HG03097 (cell line): Measurements from ENCODE around the gene OR2S2.

Experiments
- ATAC-seq: cut with Tn5 transposase; IDR thresholded peaks from one replicate; pipeline ENCODE4 v1.9.1; 2021; ENCODE audit not compliant: unreplicated experiment, low FRiP score

Gene OR2S2

DNA sequence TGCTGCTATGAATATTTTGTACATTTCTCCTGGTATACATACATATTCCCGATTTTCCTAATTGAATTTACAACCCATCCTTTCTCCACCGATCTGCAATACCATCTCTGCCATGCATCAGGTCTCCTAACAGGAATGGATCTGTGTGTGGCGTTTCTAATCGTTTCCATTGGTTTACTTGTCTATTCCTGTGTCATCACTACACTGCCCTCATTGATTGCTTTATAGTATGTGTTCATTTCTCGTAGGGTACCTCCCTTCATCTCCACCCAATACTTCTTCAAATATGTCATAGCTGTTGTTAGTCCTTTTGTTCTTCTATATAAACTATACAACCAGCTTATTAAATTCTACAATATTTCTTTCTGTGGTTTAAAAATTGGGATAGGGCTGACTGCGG lies 7.1 kb upstream of the OR2S2 start:
- ATAC-seq = no peak

DNA sequence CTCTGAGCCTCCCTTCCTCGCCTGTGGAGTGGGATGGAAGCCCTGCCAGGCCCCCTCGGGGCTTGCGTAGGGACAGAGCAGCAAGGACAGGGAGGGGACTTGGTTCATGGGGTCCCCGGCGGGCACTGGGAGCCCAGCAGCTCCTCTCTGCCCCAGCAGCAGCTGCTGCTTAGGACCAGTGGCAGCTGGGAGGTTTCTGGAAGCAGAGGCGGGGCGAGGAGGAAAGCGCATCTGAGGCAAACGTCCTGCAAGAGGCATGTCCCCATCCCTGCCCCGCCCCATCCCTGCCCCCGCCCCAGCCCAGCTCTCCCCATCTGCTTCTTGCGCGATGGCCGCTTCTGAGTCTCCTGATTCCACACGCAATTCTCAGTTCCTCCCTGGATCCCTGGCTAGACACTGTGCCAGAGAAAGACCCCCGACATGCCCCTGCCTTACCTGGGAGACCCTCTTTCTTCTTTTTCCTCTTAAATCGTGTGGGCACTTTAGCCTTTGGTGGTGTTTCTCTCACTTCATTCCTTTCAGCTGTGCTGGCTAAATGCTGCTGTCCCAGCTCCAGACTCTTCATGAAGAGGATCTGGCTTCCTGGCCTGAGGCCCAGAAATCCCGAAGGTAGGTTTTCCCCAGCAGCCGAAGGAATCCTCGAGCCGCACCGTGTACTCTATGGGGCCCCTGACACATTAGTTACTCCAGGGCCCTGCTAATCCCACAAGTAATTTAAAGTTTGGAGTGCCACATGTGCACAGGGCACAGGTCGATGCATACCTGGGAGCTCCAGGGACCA lies 4.4 kb upstream of the OR2S2 start:
- no peak for ATAC-seq

DNA sequence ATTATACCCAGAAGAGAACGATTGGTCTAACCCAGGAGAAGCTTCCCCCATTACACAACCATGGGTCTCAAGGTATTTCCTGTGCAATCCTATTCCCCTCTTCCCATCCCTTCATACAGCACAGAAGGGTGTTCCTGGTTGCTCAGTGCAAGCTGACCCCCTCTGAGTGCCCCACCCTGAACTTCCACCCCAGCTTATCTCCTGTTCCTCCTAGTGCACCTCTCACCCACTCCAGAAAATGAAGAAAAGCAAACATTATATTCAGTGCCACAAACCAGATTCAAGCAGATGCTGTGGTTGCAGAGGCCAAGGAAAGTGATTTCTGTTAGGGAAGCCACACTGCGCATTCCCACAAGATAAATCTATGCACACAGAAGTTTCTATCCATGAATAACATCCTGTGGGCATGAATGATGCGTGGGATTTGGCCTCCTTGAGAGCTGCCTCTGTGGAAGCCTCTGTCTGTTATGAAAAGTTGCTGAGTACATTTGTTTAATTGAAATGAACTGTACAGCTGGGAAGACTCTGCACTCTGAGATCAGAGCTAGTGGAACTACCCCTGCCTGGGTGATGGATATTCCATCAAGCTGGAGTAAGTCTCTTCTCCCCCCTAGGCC lies 2.2 kb upstream of the OR2S2 start:
- ATAC-seq = no peak

DNA sequence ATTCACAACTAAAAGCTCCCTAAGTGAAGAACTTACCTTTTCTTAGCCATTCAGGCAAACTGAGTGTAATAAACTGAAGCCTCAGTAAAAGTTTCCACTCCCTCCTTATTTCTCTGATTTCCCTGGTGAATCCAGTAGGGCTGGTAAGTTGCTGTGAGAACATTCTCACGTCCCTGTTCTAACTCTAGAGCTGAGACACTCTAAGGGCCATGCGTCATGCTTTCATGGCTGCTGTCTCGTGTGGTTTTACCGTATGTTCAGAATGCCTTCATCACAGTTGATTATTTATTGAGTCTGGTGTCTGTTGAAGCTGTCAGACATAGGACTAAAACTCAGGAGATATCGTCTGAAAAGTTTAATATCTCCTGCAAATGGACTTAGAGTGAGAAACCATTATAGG lies 1.3 kb downstream of the OR2S2 start:
- ATAC-seq = no peak

DNA sequence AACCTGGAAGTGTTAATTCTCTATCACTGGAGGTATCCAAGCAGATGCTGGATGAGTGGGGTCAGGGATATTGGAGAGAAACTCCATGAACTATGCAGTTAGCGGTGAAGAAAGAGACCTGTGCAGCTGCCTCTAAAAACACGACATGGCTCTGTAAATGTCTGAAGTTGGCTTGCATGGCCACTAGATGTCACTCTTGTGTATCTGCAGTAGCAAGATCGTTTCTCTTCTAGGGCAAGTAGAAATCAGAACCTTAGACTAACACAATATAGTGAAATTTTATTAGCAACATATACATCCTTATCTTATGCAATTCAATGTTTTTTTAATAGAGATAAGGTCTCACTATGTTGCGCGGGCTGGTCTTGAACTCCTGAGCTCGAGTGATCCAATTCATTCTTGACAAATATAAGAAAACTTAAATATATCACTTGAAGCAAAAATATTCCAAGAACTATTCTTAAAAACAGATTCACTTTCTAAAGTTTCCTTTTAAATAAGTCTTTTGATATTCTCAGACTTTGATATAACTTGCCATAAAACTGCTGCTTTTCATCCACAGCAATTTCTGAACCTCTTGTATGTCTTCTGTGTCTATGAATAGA lies 2.9 kb downstream of the OR2S2 start:
- ATAC-seq = no peak

DNA sequence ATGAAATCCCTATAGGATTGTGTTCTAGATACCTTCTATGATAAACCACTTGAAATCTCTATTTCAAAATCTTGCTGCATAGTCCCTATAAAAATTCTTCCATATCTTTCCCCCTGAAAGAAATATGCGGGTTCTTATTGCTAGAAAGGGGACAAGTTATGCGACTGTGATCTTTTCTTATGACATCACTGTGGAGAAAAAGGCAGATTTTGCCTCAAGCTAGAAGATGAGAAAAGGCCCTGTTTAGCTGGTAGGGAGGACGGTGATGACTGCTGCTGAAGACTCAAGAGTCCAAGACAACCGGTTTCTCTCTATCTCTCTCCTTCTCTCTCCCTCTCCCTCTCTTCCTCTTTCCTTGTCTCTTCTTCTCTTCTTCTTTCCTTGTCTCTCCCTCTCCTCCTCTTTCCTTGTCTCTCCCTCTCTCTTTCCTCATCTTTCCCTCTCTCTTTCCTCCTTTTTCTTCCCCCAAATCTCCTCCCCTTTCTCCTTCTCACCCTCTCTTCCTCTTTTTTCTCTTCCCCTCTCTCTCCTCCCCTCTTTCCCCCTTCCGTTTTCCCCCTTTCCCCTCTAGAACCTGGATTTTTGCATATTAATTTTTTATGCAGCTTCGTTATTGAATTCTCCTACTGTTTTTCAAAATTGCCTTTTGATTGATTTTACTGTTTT lies 5.3 kb downstream of the OR2S2 start:
- no peak for ATAC-seq

DNA sequence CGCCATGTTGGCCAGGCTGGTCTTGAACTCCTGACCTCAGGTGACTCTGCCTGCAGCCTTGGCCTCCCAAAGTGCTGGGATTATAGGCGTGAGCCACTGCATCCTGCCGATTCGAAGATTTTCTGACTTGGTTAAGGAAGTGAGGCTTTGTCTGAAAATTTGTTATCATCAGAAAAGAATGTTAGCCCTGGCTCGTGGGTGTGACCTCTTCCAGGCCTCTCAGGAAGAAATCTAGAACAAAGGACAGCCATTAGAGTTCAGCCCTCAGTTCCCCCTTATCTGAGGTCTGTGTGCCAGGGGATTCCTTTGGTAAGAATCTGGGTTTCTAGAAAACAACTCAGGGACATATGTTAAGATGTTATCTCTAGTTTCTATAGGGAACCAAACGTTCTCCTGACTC lies 6.2 kb downstream of the OR2S2 start:
- no peak for ATAC-seq

DNA sequence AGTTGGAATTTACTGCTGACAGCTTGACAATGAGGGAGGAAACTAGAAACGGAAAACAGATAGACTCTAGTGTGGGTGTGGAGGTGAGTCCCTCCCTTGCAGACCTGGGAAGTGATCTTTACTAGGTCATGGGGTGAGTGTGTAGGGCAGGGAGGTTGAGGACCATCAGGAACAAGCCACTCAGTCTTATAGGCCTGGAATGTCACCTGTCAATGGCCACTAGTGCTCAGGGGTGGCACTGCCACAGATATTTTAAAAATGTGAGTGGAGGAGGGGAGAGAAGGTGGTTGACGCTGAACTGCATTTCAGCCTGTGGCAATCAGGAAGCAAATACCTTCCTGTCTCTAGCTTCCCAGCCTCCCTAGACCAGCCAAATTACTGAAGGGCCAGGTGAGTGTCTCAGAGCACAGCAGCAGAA lies 9.0 kb downstream of the OR2S2 start:
- no peak for ATAC-seq

DNA sequence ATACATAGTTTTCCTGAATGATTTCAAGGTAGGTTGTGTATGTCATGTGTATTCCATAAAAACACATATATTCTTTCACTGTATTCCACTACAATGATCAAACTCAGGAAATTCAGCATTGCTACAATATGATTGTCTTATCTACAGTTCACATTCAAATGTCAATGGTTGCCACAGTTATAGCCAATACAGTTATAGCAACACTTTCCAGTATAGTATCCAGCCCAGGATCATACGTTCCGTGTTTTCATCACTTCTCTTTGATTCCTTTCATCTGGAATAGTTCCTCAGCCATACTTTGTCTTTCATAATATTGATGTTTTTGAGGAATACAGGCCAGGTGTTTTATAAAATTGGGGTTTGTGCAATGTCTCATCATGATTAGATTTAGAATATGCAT lies 9.5 kb downstream of the OR2S2 start:
- no peak for ATAC-seq

DNA sequence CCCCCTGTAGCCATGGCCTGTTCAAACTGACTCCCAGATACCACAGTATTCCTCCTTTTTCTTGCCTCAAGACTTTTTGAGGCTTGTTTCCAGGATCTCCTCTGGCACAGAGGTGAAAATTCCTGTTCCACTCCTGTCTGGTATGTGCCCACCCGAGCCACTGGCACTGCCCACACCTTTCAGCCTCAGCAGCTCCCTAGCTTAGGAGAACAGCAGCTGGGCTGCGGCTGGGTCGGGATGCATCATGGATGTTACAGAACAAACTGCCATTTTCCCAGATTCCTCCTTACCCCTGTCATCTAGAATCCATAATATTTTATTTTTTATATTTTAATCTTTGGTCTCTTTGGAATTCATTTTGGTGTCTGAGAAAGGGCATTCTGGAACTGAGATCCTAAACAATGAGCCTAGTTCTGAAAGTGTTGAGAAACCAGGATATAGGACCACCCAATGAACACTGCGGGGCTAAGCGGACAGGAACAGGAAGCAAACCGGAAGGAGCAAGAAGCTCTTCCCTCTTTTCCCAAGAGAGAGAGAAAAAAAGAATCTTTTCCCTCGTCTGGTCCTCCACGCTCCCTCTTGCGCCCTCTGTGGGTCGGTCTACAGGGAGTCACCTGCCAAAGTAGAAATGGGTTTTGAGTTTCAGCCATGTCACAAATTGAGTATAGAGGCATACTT lies 12.5 kb downstream of the OR2S2 start:
- ATAC-seq = no peak

DNA sequence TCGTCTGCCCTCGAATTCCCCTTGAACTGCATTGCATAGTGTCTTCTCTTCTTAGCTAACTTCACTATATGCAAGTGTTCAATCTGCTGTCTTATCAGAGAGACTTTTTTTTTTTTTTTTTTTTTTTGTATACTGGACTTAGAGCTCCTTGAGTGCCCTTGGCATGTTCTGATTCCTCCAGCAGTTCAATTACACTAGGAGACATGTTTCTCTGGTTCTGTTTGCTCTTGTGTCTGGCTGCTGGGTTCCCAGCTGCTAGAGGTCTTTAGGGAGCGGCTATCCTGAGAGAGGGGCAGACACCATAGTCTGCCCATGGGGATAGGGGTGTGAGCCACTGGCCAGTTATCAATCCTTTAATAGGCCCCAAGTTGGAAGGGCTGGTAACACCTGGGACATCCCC lies 13.1 kb downstream of the OR2S2 start:
- no peak for ATAC-seq

DNA sequence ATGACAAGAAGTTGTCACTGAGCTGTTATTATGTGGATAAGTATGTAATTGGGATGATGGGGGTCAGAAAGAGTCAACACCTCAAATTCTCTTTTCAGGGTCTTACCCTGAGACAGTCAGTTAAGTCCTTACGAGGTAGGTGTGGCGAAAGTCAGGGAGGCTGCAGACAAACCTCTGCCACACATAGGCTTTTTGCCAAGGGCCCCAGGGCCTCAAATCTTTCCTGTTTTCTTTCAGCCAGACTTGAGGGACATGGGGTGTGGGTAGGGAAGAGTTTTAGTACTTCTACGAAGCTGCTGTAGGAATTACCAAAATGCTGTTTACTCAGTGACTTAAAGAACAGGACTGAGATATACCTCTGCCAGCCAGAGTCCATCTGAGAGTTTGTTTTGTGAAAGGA lies 13.8 kb downstream of the OR2S2 start:
- no peak for ATAC-seq

DNA sequence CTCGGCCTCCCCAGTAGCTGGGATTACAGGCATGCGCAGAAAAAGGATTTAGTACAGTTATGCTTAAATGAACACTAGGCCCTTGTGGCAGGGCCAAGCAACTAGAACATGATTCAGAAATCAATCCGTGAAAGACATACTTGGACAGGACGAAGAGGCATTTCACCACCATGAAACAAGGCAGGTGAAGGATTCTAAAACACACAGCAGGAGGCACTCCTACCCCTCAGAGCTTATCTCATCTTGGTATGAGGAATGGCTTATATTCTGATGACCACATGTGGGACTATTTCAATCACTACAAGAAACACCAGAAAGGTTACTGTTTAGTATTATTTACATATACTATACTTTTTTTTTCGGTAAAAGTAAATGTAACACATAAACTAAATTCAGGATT lies 15.7 kb downstream of the OR2S2 start:
- no peak for ATAC-seq

DNA sequence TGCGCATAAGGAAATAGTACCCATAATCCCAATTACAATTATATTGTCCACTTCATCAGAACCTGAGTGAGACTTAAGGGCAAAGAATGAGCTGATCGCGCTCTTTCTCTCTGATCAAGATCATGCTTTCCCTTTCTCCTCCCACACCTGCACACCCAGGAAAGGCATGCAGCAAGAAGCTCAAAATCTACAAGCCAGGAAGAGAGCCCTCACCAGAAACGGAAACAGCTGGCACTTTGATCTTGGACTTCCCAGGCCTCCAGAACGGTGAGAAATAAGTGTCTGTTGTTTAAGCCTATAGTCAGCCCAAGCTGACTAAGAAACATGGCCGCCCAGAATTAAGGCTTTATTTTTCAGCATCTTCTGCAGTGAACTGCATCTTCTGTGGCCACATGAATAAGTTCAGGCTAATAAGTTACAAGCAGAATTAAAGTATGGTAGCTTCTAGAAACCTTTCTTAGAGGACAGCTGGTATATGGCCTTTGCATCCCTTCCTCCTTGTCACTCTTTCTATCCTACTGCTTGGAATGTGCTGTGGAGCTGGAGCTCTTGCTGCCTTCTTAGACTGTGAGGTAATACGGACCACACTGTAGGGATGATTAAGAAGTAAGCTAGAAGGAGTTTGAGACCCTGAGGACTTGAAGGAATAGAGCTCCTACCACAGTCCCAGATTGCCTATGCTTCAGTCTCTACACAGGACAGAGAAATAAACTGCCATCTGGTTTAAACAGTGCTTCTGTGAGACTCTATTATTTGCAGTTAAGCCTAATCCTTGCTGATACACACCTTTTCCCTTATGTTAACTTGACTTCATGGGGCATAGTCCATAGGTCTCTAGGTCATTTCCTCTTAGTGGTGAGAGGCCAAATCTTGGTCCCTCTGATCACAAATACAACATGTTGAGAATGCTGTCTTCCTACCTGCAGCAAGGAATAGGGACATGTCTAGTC lies 17.2 kb downstream of the OR2S2 start:
- no peak for ATAC-seq

DNA sequence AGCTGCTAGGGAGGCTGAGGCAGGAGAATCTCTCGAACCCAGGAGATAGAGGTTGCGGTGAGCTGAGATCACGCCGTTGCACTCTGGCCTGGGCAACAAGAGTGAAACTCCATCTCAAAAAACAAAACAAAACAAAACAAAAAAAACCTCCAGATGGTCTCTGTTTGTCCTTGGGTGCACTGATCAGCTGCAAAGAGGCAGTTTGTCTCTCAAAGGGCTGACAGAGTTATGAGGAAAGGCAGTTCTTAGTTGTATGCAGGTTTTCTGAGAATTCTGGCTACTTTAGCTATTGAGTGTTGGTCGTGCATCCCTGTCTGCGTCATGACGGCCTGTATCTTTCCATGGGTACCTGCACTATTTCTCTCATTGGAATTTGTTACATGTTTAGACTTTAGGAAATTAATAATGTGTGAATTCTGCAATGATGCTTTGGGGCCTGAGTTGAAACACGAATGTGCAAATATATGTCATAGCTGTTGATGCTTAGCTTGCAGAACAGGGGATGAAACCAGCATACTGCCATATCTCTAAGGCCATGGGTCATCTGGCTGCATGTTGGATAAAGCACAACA lies 18.2 kb downstream of the OR2S2 start:
- ATAC-seq = no peak

DNA sequence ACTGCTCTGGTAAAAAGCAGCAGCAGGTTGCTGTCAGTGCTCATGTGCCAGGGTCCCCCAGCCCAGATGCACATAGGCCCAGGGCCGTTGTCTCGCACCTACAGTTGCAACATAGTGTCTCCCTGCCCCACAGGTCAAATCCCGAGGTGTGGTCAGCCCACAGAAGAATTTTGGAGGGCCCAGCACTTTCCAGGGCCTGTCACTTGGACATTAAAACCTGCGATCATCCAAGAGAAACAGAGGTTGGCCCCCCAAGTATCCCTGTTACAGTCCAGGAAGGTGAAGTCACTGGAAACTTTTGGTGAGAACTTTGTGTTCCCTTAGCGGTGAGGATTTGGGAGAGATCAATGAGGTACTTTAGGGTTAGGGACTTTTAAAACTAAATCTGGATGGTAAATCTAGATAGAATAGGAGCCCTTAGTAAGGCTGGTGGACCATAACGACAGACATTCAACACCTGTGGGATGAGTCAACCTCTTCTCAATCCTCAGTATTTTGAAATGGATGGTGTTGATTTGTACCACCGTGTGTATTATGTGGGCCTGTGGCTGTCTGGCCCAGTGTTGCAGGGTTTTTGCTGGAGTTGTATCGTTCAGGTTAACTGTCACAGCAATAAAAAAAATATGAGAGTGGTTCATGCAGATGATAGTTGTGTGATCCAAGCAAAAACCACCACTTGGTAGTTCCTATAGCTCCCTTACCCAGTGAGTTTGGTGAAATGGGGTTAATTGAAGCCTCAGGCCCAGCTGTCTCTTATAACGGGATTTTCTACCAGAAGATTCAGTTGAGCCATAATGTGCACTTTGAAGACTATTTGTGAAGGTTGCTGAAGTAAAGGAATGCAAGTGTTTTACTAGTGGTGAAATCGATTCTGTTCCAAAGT lies 19.2 kb downstream of the OR2S2 start:
- ATAC-seq = no peak

DNA sequence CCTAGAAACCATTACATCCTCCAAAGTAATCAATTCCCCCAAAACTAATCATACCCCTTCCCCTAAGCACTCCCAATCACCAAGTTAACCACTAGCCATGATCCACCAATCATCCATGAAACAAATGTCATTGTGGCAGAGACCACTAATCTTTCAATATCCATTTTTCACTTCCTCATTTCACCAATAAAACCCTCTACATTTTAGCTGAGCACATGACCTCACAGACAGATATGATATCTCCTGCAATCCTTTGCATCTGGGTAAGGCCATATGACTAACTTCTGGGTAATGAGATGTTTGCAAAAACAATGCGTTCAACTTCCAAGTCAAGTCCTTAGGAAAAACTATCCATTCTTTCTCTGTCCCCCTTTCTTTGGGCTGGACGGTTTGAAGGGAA lies 20.7 kb downstream of the OR2S2 start:
- no peak for ATAC-seq

DNA sequence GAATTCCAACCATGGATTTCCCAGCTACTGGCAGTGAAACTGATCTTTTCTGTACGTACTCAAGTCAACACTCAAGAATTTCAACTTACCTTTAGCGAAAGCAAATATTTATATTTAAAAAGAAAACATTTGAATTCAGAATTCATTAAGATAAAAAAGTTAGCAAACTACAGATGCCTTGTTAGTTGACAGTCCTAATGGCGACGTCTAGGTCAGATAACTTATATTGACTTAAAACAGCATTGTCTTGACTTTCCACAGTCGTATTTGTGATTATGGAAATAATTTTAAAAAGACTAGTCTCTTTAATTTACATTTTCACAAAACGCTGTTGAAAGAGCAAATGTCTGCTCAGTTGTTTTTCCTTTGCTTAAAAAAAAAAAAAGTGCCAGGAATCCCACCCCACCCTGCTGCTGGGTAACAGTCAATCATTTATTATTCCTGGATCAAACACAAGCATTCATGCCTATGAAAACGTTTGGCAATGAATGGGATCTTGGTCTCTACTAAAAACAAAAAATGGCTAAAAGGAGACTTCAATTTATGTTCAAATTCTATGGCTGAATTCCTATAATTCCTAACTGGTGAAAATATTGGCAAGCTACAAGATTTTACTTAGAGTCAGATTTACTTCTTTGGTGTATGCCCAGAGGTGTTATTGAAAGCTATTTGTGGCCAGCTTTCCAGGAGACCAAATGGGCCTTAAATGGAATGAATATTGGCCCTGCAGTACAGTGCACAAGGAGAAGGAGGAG lies 22.0 kb downstream of the OR2S2 start:
- no peak for ATAC-seq
